Neural progenitor cell (in vitro differentiated cells): ENCODE data around the gene CCDC33.

Experiments
- EZH2 ChIP-seq: fragments of 200-600 bp; sonication (generic); IDR thresholded peaks from 2 replicates; pipeline ENCODE4 v1.6.1; 2017; ENCODE audit warnings: antibody characterized with exemption, mild to moderate bottlenecking, moderate library complexity
- EZH2phosphoT487 ChIP-seq: fragments of 200-600 bp; sonication (generic); IDR thresholded peaks from 2 replicates; pipeline ENCODE4 v1.6.1; 2017; ENCODE audit warnings: antibody characterized with exemption
- TF ChIP-seq, protein P1 (sequence below): fragments of 200-600 bp; sonication (generic); IDR thresholded peaks from 2 replicates; pipeline ENCODE4 v1.5.1; 2017; ENCODE audit warnings: antibody characterized with exemption, mild to moderate bottlenecking

DNA sequence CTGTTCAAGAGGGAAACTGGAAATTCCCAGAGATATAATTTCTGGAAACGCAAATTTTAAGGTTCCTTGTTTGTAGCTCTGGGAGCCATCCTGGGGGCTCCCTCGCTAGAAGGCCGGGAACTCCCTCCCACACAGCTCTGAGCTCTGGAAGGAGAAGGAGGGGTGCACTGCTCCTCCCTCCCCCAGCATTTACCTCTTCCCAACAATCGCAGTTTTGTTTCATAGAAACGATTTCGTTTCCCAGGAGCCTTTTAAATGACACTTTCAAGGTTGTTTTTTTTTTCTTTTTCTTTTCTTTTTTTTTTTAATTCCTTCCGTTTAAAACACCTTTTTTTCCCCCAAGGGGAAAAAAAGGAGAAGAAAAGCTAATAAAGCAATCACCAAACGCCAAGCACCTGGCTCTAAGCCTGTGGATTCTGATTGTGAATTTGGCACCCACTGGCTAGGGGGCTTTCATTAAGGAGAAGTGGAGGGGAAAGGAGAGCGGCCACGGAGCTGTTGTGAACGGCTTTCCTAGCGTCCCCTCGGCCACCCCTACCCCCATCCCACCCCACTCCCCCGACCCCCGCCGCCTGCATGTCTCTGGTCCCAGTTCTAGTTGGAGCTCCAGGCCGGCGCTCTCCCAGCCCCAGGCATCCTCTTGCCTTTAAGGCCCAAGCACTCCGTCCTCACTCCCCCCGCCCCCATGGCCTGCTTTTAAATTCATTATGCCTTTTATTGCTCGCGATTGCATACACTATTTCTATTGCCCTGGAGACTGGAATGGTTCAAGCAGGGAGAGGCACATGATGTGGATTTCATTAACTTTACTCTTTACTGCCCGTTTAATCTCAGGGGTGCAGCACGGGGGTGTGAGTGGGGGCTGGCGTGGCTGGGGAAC is 13.6 kb upstream of the CCDC33 start:
- TF ChIP-seq, protein P1, sequence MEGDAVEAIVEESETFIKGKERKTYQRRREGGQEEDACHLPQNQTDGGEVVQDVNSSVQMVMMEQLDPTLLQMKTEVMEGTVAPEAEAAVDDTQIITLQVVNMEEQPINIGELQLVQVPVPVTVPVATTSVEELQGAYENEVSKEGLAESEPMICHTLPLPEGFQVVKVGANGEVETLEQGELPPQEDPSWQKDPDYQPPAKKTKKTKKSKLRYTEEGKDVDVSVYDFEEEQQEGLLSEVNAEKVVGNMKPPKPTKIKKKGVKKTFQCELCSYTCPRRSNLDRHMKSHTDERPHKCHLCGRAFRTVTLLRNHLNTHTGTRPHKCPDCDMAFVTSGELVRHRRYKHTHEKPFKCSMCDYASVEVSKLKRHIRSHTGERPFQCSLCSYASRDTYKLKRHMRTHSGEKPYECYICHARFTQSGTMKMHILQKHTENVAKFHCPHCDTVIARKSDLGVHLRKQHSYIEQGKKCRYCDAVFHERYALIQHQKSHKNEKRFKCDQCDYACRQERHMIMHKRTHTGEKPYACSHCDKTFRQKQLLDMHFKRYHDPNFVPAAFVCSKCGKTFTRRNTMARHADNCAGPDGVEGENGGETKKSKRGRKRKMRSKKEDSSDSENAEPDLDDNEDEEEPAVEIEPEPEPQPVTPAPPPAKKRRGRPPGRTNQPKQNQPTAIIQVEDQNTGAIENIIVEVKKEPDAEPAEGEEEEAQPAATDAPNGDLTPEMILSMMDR = no peak
- TF ChIP-seq EZH2phosphoT487 (no peak), EZH2 (no peak)
